Duodenal mucosa (tissue), 2 donors: ENCODE results near the gene DNAL1.

Source experiments
- H3K27ac ChIP-seq: one replicate; pipeline ENCODE4 v1.7.0; 2013; ENCODE audit warnings: low read depth, low read length
- H3K27me3 ChIP-seq, 2 donors: one replicate each; pipeline ENCODE4 v1.7.0; 2013; ENCODE audit warnings: low read length in 2 of 2, control low read depth in 1 of 2; ENCODE audit not compliant: insufficient read depth in 2 of 2, control insufficient read depth in 1 of 2
- H3K36me3 ChIP-seq, 2 donors: one replicate each; pipeline ENCODE4 v1.7.0; 2013; ENCODE audit warnings: low read length in 2 of 2, control low read depth in 1 of 2; ENCODE audit not compliant: insufficient read depth in 2 of 2, control insufficient read depth in 1 of 2
- H3K4me1 ChIP-seq, 2 donors: one replicate each; pipeline ENCODE4 v1.7.0; 2013; ENCODE audit warnings: low read length in 2 of 2, control low read depth in 1 of 2; ENCODE audit not compliant: insufficient read depth in 2 of 2, control insufficient read depth in 1 of 2
- H3K4me3 ChIP-seq, 2 donors: one replicate each; pipeline ENCODE4 v1.7.0; 2013; ENCODE audit warnings: low read length in 2 of 2, low read depth in 1 of 2
- H3K9ac ChIP-seq, 2 donors: one replicate each; pipeline ENCODE4 v1.7.0; 2013; ENCODE audit warnings: low read length in 2 of 2, low read depth in 1 of 2
- H3K9me3 ChIP-seq, 2 donors: one replicate each; pipeline ENCODE4 v1.7.0; 2013; ENCODE audit warnings: low read length in 2 of 2, control low read depth in 1 of 2; ENCODE audit not compliant: control insufficient read depth in 1 of 2

DNAL1 gene

DNA sequence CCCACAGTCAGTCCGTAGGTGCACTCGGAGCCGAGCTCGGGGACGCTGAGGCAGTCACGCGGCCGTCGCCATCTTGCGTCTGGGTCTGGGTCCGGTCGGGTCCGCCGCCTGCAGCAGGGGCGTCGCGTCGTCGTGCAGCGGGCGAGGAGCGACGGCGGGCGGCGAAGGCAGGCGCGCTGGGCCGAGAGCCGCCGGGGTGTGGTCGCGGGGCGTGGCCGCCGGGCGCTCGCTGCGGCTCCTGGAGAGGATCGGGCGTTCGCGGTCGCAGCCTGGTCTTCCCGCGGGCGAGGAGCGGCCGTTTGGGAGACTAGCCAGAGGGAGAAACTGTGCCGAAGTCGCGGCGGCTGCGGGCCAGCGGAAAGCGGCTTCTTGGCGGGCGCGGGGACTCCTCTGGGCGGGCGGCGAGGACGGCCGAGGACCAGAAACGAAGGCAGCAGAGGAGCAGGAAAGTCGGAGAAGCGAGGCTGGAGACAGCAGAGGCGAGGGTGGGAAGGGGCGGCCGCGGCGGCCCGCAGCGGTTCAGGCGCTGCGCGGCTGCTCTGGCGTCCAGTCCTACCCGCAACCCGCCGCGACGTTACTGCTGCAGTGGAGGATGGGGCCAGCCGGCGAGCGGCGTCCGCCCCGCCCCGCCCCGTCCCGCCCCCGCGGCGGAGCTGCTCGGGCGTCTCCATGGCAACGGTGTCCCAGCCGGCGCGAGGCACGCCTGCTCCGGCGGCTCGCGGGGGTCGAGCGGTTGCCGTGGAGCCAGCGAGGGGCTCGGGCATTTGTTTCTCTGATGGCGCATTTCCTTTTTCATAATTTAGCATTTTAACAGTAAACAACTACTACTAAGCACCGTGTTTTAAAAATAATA lies 69.2 kb downstream of the DNAL1 start, which contains the start of gene PNMA1:
TSS of gene PNMA1 (minus strand) at position 582 of the 853 bp plus-strand sequence. CDS start 745 bp downstream, outside the sequence.
- Histone ChIP-seq H3K9me3 (no peaks in the 10 kb centered on the region), H3K36me3 (peaks cover 11 to 28% of the 10 kb centered on the region in 2 donors), H3K27me3 (peaks cover 3 to 4% of the 10 kb centered on the region in 2 donors), H3K27ac (peak within 1 kb of the TSS; percentile 75), H3K4me3 (peak within 1 kb of the TSS; percentile 84 to 88), H3K9ac (peak within 1 kb of the TSS; percentile 74 to 76), H3K4me1 (peaks cover 17 to 19% of the 10 kb centered on the region in 2 donors)

DNA sequence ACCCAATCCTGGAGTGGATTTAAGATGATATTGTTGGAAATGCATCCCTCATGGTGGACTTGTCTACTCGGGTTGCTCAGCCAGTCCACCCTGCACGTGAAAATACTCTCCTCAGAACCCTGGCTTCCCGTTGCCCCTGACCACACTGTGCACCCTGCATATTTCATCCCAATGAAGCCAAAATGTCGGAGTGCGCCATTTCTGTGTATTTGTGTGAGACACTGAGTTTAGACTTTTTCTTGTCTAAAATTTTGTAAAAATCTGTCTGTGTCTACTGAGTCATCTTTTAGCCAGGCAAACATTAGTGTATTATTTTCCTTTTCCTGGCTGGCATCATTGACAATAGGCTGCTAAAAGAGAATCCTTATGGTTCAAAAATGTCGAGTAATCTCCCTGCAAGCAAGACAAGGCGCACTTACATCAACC lies 69.9 kb downstream of the DNAL1 start:
- Histone ChIP-seq H3K36me3 (peaks cover 16 to 33% of the 10 kb centered on the region in 2 donors), H3K27me3 (peaks cover 3 to 4% of the 10 kb centered on the region in 2 donors), H3K9ac (no peak overlapping the region), H3K9me3 (no peaks in the 10 kb centered on the region), H3K4me3 (peak overlapping the region; percentile 84 to 88), H3K27ac (no peak overlapping the region), H3K4me1 (peaks cover 17 to 19% of the 10 kb centered on the region in 2 donors)

DNA sequence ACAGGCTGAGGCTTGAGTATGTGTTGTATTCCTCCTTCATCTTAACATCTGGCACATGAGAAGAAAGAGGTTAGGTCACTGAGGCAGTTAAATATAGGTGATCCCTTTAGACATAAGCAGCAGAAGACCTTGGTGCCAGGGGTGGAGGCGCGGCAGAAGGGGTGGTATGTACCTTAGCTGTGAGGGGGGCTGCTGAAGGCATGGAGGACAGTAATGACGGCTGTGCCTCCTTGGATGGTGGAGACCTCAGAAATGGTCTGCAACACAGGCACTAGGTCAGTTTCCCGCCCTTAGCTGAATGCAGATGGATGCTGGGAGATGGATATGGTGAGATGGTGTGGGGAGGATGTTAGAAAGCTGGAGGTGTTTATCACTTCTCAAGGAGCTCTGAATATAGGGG lies 70.9 kb downstream of the DNAL1 start:
- peaks cover 3 to 4% of the 10 kb centered on the region in 2 donors for H3K27me3 ChIP-seq
- peaks cover 21 to 42% of the 10 kb centered on the region in 2 donors for H3K36me3 ChIP-seq
- H3K4me3 ChIP-seq, result no peak overlapping the region
- no peak overlapping the region for H3K27ac ChIP-seq
- peaks cover 17 to 19% of the 10 kb centered on the region in 2 donors for H3K4me1 ChIP-seq
- no peaks in the 10 kb centered on the region for H3K9me3 ChIP-seq
- no peak overlapping the region for H3K9ac ChIP-seq

DNA sequence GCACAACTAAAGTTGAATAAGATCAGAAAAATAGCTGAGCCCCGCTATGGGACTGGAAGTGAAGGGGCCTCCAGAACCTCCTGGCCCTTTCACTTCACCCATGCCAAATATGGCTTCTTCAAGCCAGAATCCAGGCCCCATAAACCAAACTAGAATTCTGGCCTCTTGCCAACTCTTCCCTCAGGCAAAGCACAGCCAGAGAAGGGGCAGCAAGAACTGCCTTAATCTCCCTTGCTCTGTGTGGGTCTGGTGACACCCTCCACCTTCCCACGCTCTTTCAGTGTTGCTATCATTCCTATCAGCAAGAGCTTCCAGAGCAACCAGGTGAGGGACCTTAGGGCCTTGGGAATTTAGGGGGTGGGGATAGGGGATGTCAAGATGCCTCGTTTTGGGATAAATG lies 72.5 kb downstream of the DNAL1 start:
- Histone ChIP-seq H3K9ac (no peak overlapping the region), H3K27ac (no peak overlapping the region), H3K4me3 (no peak overlapping the region), H3K9me3 (no peaks in the 10 kb centered on the region), H3K27me3 (peaks cover 2 to 3% of the 10 kb centered on the region in 2 donors), H3K36me3 (peaks cover 34 to 57% of the 10 kb centered on the region in 2 donors), H3K4me1 (peaks cover 13 to 14% of the 10 kb centered on the region in 2 donors)

DNA sequence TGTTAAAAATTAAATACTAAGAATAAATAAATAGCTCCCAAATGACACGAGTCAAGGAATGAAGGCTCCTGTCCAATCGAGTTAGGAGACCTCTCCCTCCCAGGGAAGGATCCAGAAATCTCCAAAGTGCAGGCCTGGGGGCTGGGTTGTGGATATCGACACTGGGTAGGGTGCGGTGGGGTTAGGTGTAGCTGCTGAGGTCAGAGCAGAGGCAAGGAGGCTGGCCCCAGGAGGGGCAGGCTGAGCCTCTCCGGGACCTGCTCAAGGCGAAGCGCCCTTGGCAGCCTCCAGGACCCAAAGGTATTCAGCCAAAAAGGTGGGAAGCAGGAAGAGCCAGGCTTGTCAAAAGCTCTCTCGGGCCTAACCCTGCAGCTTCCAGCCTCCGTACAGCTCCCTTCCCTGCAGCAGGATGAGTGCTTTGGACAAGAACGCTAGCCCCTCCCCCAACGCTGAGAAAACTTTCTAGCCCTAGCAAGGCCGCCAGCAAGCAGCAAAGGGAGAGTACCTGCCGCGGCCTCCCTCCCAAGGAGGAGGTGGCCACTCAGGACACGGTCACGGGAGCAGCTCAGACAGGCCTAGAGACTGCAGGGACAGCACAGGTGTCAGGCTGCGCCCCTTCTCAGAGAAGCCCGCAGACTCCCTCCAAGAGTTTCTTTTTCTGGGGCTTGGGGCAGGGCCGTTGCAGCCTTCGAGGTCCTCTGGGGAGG lies 73.1 kb downstream of the DNAL1 start:
- H3K9me3 ChIP-seq, result no peaks in the 10 kb centered on the region
- peaks cover 8 to 9% of the 10 kb centered on the region in 2 donors for H3K4me1 ChIP-seq
- no peak overlapping the region for H3K9ac ChIP-seq
- peak overlapping the region; percentile 17 for H3K27ac ChIP-seq
- no peak overlapping the region for H3K4me3 ChIP-seq
- peaks cover 38 to 63% of the 10 kb centered on the region in 2 donors for H3K36me3 ChIP-seq
- H3K27me3 ChIP-seq, result peaks cover 0 to 3% of the 10 kb centered on the region in 2 donors

DNA sequence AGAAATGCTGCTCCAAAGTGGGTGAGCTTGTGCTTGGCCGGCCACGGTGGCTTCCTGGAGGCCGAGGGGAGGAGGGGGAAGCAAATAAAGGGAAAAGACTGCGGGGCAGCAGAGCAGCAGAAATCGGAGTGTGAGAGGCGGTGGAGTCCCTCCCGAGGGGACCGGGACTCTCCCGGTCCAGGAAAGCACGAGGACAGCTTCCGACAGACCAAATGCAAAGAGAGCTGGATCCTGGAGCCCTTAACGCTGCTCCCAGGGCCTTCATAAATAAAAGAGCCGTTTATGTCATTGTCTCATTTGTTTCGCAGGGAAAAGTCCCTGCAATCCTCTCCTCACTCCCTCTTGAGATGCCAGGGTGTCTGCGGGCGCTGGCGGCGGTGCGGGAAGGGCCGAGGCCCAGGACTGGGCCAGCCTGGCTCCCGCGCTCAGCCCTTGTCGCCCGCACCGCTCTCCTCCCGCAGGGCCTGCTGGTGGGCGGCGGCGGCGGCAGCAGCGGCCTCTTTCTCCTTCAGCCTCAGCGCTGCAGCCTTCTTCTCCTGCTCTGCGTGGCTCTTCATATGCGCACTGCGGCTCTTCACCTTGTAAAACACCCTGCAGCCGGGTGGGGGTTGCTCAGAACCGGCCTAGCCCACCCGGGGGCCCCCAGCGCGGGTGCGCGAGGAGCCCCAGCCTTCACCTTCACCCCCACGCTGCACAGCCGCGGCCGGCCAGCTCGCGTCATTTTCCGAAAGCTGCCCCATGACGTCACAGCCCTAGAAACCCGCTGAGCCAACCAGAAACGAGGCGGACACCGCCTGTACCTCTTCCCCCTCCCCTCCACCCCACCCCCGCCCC lies 73.8 kb downstream of the DNAL1 start:
- H3K4me3 ChIP-seq, result no peak overlapping the region
- H3K27ac ChIP-seq, result peak overlapping the region; percentile 17
- peaks cover 38 to 70% of the 10 kb centered on the region in 2 donors for H3K36me3 ChIP-seq
- H3K9ac ChIP-seq, result no peak overlapping the region
- H3K4me1 ChIP-seq, result peaks cover 1 to 3% of the 10 kb centered on the region in 2 donors
- H3K9me3 ChIP-seq, result no peaks in the 10 kb centered on the region
- no peaks in the 10 kb centered on the region for H3K27me3 ChIP-seq

DNA sequence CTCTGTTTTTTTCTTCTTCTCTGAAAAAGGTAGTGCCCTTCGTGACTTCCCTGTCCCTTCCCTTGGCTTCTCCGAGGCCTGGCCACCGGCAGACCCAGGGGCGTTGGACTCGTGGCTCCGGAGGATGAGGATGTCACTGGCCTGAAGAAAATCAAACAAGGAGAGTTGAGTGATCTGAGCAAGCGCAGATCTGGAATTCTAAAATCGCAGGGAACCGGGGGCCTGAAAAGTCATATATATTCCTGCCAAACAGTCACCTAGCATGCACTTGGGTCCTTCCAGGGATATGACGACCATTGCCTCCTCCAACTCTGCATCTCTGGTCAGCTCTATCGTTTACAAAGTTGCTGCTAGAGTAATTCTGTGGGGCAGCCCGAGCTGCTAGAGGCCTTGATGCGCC lies 74.6 kb downstream of the DNAL1 start:
- Histone ChIP-seq H3K36me3 (peaks cover 38 to 78% of the 10 kb centered on the region in 2 donors), H3K27me3 (no peaks in the 10 kb centered on the region), H3K4me3 (no peak overlapping the region), H3K4me1 (peaks cover 3 to 10% of the 10 kb centered on the region in 2 donors), H3K9ac (no peak overlapping the region), H3K9me3 (no peaks in the 10 kb centered on the region), H3K27ac (no peak overlapping the region)

DNA sequence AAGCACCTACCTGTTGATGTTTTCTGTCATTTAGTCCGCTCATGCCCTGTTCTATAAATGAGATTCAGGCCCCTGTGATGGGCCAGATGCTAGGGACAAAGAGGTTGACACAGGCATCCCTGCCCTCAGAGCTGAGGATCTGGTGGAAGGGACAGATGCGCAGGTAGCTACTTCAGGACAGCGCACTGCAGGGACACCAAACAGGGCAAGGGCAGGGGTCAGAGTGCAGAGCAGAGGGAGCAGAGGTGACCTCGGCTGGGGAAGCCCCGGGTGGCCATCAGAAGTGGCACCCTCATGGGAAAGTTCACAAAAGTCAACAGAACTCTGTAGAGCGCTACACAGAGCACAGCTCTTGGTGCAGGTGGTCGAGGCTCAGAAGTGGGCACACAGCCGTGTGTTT lies 75.0 kb downstream of the DNAL1 start:
- no peak overlapping the region for H3K27ac ChIP-seq
- H3K9me3 ChIP-seq, result no peaks in the 10 kb centered on the region
- no peaks in the 10 kb centered on the region for H3K27me3 ChIP-seq
- H3K9ac ChIP-seq, result no peak overlapping the region
- H3K4me1 ChIP-seq, result peaks cover 6 to 14% of the 10 kb centered on the region in 2 donors
- no peak overlapping the region for H3K4me3 ChIP-seq
- H3K36me3 ChIP-seq, result peaks cover 38 to 82% of the 10 kb centered on the region in 2 donors

DNA sequence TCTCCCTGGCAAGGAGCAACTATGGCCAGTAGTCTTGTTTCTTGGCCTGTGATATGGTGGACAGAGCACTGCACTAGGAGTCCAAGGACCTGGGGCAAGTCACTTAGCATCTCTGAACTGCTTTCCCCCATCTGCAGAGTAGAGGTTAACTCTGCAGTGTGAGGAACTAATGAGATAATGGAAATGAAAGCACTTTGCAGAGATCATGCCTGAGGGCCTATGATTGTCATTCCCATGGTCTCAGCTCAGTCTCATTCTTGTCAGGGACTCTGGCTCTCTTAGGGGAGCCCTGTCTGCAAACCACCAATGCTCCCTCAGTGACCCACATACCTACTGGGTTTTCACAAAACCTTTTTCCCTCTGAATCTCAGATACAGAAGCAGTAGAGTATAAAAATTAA lies 75.8 kb downstream of the DNAL1 start:
- no peak overlapping the region for H3K27ac ChIP-seq
- no peaks in the 10 kb centered on the region for H3K9me3 ChIP-seq
- no peaks in the 10 kb centered on the region for H3K27me3 ChIP-seq
- peaks cover 14 to 23% of the 10 kb centered on the region in 2 donors for H3K4me1 ChIP-seq
- H3K9ac ChIP-seq, result no peak overlapping the region
- no peak overlapping the region for H3K4me3 ChIP-seq
- peaks cover 44 to 88% of the 10 kb centered on the region in 2 donors for H3K36me3 ChIP-seq
